H9 (cell line): Measurements from ENCODE around the gene OSBP2. TPM values are rescaled to one million over a fixed set of nuclear protein-coding genes. Genes with fewer than 3 reads are reported as not detected.

ENCODE experiments used
- DNase-seq: peaks from one replicate; pipeline ENCODE4 v3.0.0-alpha.2; 2017
- H2AFZ ChIP-seq: one replicate; pipeline ENCODE4 v1.6.1; 2013; ENCODE audit warnings: mild to moderate bottlenecking, low read length, control low read depth, moderate library complexity
- H2AK5ac ChIP-seq: 2 replicates; pipeline ENCODE4 v1.6.1; 2013; ENCODE audit warnings: low read length, control low read depth, mixed read lengths; ENCODE audit not compliant: insufficient read length
- H2BK120ac ChIP-seq: one replicate; pipeline ENCODE4 v1.6.1; 2013; ENCODE audit warnings: low read depth, mild to moderate bottlenecking, low read length, control low read depth, inconsistent platforms; ENCODE audit not compliant: poor library complexity, severe bottlenecking
- H2BK12ac ChIP-seq: 2 replicates; pipeline ENCODE4 v1.6.1; 2013; ENCODE audit warnings: low read length, control low read depth, mixed read lengths, low read depth; ENCODE audit not compliant: insufficient read length
- H2BK15ac ChIP-seq: 2 replicates; pipeline ENCODE4 v1.6.1; 2013; ENCODE audit warnings: low read depth, low read length, control low read depth
- H2BK20ac ChIP-seq: one replicate; pipeline ENCODE4 v1.6.1; 2013; ENCODE audit warnings: low read depth, mild to moderate bottlenecking, low read length, control low read depth, inconsistent platforms; ENCODE audit not compliant: poor library complexity, severe bottlenecking
- H2BK5ac ChIP-seq: 2 replicates; pipeline ENCODE4 v1.6.1; 2013; ENCODE audit warnings: low read length, control low read depth, mixed read lengths; ENCODE audit not compliant: insufficient read length
- H3K14ac ChIP-seq: 2 replicates; pipeline ENCODE4 v1.6.1; 2013; ENCODE audit warnings: low read length, control low read depth; ENCODE audit not compliant: insufficient read depth
- H3K18ac ChIP-seq: 2 replicates; pipeline ENCODE4 v1.6.1; 2013; ENCODE audit warnings: low read depth, mild to moderate bottlenecking, mixed read lengths, low read length, control low read depth; ENCODE audit not compliant: insufficient read length
- H3K23ac ChIP-seq: 2 replicates; pipeline ENCODE4 v1.6.1; 2013; ENCODE audit warnings: low read length, control low read depth, mixed read lengths, low read depth; ENCODE audit not compliant: insufficient read length
- H3K23me2 ChIP-seq: 2 replicates; pipeline ENCODE4 v1.6.1; 2013; ENCODE audit warnings: low read depth, mild to moderate bottlenecking, mixed read lengths, low read length, control low read depth; ENCODE audit not compliant: insufficient read length, poor library complexity, severe bottlenecking
- H3K27ac ChIP-seq: 2 replicates; pipeline ENCODE4 v1.5.1; 2013; ENCODE audit warnings: low read length, control low read depth, mixed read lengths, low read depth; ENCODE audit not compliant: insufficient read length
- H3K27me3 ChIP-seq: 2 replicates; pipeline ENCODE4 v1.6.1; 2013; ENCODE audit warnings: low read length, control low read depth, inconsistent platforms; ENCODE audit not compliant: insufficient read depth
- H3K4ac ChIP-seq: 2 replicates; pipeline ENCODE4 v1.6.1; 2013; ENCODE audit warnings: low read depth, mild to moderate bottlenecking, control low read depth, inconsistent platforms, low read length, moderate library complexity
- H3K4me1 ChIP-seq: 2 replicates; pipeline ENCODE4 v1.6.1; 2013; ENCODE audit warnings: low read length, control low read depth, inconsistent platforms; ENCODE audit not compliant: insufficient read depth
- H3K4me2 ChIP-seq: 2 replicates; pipeline ENCODE4 v1.6.1; 2013; ENCODE audit warnings: low read length, control low read depth, mixed read lengths; ENCODE audit not compliant: insufficient read length, insufficient read depth
- H3K56ac ChIP-seq: 2 replicates; pipeline ENCODE4 v1.6.1; 2013; ENCODE audit warnings: low read depth, mild to moderate bottlenecking, mixed read lengths, low read length, control low read depth; ENCODE audit not compliant: insufficient read length
- H3K79me1 ChIP-seq: 2 replicates; pipeline ENCODE4 v1.6.1; 2013; ENCODE audit warnings: low read depth, mild to moderate bottlenecking, moderate library complexity, low read length, control low read depth, inconsistent platforms; ENCODE audit not compliant: insufficient read depth, poor library complexity, severe bottlenecking
- H3K79me2 ChIP-seq: 2 replicates; pipeline ENCODE4 v1.6.1; 2013; ENCODE audit warnings: low read length, control low read depth, inconsistent platforms; ENCODE audit not compliant: insufficient read depth
- H3K9ac ChIP-seq: 2 replicates; pipeline ENCODE4 v1.6.1; 2013; ENCODE audit warnings: low read length, control low read depth, mixed read lengths; ENCODE audit not compliant: insufficient read length; ENCODE audit errors: extremely low read depth
- H3K9me3 ChIP-seq: one replicate; pipeline ENCODE4 v1.6.1; 2013; ENCODE audit warnings: low read depth, low read length, inconsistent platforms; ENCODE audit not compliant: control insufficient read depth
- H3T11ph ChIP-seq: one replicate; pipeline ENCODE4 v1.6.1; 2013; ENCODE audit warnings: mild to moderate bottlenecking, low read length, control low read depth, inconsistent platforms
- H4K20me1 ChIP-seq: one replicate; pipeline ENCODE4 v1.6.1; 2013; ENCODE audit not compliant: control insufficient read depth, insufficient read length, insufficient read depth
- H4K5ac ChIP-seq: 2 replicates; pipeline ENCODE4 v1.6.1; 2013; ENCODE audit warnings: low read depth, mild to moderate bottlenecking, mixed read lengths, low read length, control low read depth; ENCODE audit not compliant: insufficient read length
- H4K8ac ChIP-seq: replicated peaks from 2 replicates; pipeline ENCODE4 v1.6.1; 2013; ENCODE audit warnings: low read length, control low read depth, mixed read lengths, low read depth; ENCODE audit not compliant: insufficient read length
- H4K91ac ChIP-seq: 2 replicates; pipeline ENCODE4 v1.6.1; 2013; ENCODE audit warnings: low read depth, mild to moderate bottlenecking, moderate library complexity, mixed read lengths, low read length, control low read depth; ENCODE audit not compliant: insufficient read length
- H3K27ac Mint-ChIP-seq, 3 experiments: 2 replicates in 2 of 3; 3 replicates in 1 of 3; pipeline ENCODE4 v1.8.0; 2020 to 2021; ENCODE audit warnings: mixed read lengths in 3 of 3, mild to moderate bottlenecking in 1 of 3, moderate library complexity in 1 of 3
- H3K27me3 Mint-ChIP-seq: 2 replicates; pipeline ENCODE4 v1.8.0; 2021; ENCODE audit warnings: low read depth, mild to moderate bottlenecking, moderate library complexity, mixed read lengths
- H3K36me3 Mint-ChIP-seq, 3 experiments: 2 replicates in 2 of 3; 3 replicates in 1 of 3; pipeline ENCODE4 v1.8.0; 2020 to 2021; ENCODE audit warnings: low read depth in 3 of 3, mixed read lengths in 3 of 3; ENCODE audit not compliant: insufficient read depth in 1 of 3
- H3K4me1 Mint-ChIP-seq, 2 experiments: 2 replicates each; pipeline ENCODE4 v1.8.0; 2020; ENCODE audit warnings: mixed read lengths in 2 of 2
- H3K4me3 Mint-ChIP-seq, 2 experiments: 2 replicates in 1 of 2; 3 replicates in 1 of 2; pipeline ENCODE4 v1.8.0; 2020 to 2021; ENCODE audit warnings: mild to moderate bottlenecking in 2 of 2, mixed read lengths in 2 of 2, moderate library complexity in 1 of 2
- H3K9me3 Mint-ChIP-seq, 2 experiments: 2 replicates in 1 of 2; 3 replicates in 1 of 2; pipeline ENCODE4 v1.8.0; 2020; ENCODE audit warnings: mild to moderate bottlenecking in 2 of 2, mixed read lengths in 2 of 2, moderate library complexity in 1 of 2
- CTCF ChIP-seq: fragments of 200-600 bp; sonication (generic); conservative IDR thresholded peaks from 3 replicates; pipeline ENCODE4 v1.8.0; 2021; ENCODE audit warnings: antibody characterized with exemption, mild to moderate bottlenecking
- WGBS: extraction: QIAGEN DNeasy Blood & Tissue Kit; methylation state at CpG from one replicate; pipeline ENCODE4 v1.1.7; 2013; ENCODE audit warnings: missing lambda C conversion rate, low lambda C conversion rate, mixed read lengths; ENCODE audit not compliant: insufficient read length; ENCODE audit errors: extremely low coverage; 5-methylcytosine and 5-hydroxymethylcytosine counted together
- total RNA-seq: library from RNA; stranded (reverse); gene quantifications from 2 replicates; pipeline ENCODE4 v1.2.1, GENCODE V29; 2021

OSBP2 gene
- total RNA-seq, 1 experiment from 2014 or later: 3.4 TPM

GRCh38 chr22:30718938-30719337 is 24.3 kb downstream of the OSBP2 start:
- Mint-ChIP-seq H3K27ac (peak overlapping the region in 1 of 3 experiments; percentile 79; a peak in 1 of 7 replicates), H3K27me3 (no peaks in the 10 kb centered on the region), H3K36me3 (no peaks in the 10 kb centered on the region), H3K4me1 (peaks cover 9 to 11% of the 10 kb centered on the region in 2 experiments), H3K9me3 (no peaks in the 10 kb centered on the region), H3K4me3 (no peak overlapping the region)
- TF ChIP-seq CTCF: no peak
- H2AFZ ChIP-seq: no peak overlapping the region
- no peak overlapping the region for H3K56ac ChIP-seq
- H3K27me3 ChIP-seq: no peaks in the 10 kb centered on the region
- H4K8ac ChIP-seq: no peak overlapping the region
- H3K4ac ChIP-seq: no peak overlapping the region
- DNase-seq: no peak
- no peak overlapping the region for H4K91ac ChIP-seq
- WGBS: no CpG with 5 or more reads among the region's 4 CpGs
- no peaks in the 10 kb centered on the region for H3K79me1 ChIP-seq
- no peak overlapping the region for H4K5ac ChIP-seq
- no peak overlapping the region for H2BK120ac ChIP-seq
- H2BK12ac ChIP-seq: no peak overlapping the region
- no peaks in the 10 kb centered on the region for H4K20me1 ChIP-seq
- no peak overlapping the region for H3K4me2 ChIP-seq
- no peak overlapping the region for H3K18ac ChIP-seq
- no peak overlapping the region for H2AK5ac ChIP-seq
- H3K23me2 ChIP-seq: no peaks in the 10 kb centered on the region
- no peak overlapping the region for H2BK15ac ChIP-seq
- H3K4me1 ChIP-seq: no peaks in the 10 kb centered on the region
- no peaks in the 10 kb centered on the region for H3K9me3 ChIP-seq
- H3K79me2 ChIP-seq: no peaks in the 10 kb centered on the region
- H3K9ac ChIP-seq: no peak overlapping the region
- H3K23ac ChIP-seq: no peak overlapping the region
- no peak overlapping the region for H3K27ac ChIP-seq
- no peak overlapping the region for H3K14ac ChIP-seq
- H3T11ph ChIP-seq: no peak overlapping the region
- H2BK20ac ChIP-seq: no peak overlapping the region
- no peak overlapping the region for H2BK5ac ChIP-seq
